ENCODE results near the gene LDAH.

LDAH gene

GRCh38 chr2:20693317-20693716 lies 129.6 kb downstream of the LDAH start:
- H3K4me1 Mint-ChIP-seq: no peaks in the 10 kb centered on the region
- no peaks in the 10 kb centered on the region for H3K27me3 Mint-ChIP-seq
- no peak for DNase-seq
- H3K27ac Mint-ChIP-seq: no peak overlapping the region
- H3K36me3 Mint-ChIP-seq: peaks cover 18% of the 10 kb centered on the region
- CTCF ChIA-PET: no interaction called here
- H3K9me3 Mint-ChIP-seq: no peaks in the 10 kb centered on the region
- H3K4me3 Mint-ChIP-seq: no peak overlapping the region

GRCh38 chr2:20692081-20692480 lies 130.8 kb downstream of the LDAH start:
- Mint-ChIP-seq H3K36me3 (peaks cover 24% of the 10 kb centered on the region), H3K9me3 (no peaks in the 10 kb centered on the region), H3K27me3 (no peaks in the 10 kb centered on the region), H3K27ac (no peak overlapping the region), H3K4me3 (no peak overlapping the region), H3K4me1 (no peaks in the 10 kb centered on the region)
- CTCF ChIA-PET: interaction anchor here (0.6 kb wide), 1 partner anchor 92 kb away, joined by 3 read pairs; no protein-coding TSS in a partner anchor
- no peak for DNase-seq

- CTCF ChIA-PET: no interaction called here
- no peak overlapping the region for H3K27ac Mint-ChIP-seq
- peaks cover 32% of the 10 kb centered on the region for H3K36me3 Mint-ChIP-seq
- H3K4me3 Mint-ChIP-seq: no peak overlapping the region
- no peaks in the 10 kb centered on the region for H3K27me3 Mint-ChIP-seq
- no peak for DNase-seq
- no peaks in the 10 kb centered on the region for H3K4me1 Mint-ChIP-seq
- H3K9me3 Mint-ChIP-seq: no peaks in the 10 kb centered on the region
These were observed 131.7 kb downstream of the LDAH start for GRCh38 chr2:20691076-20691734.

- H3K4me3 Mint-ChIP-seq: no peak overlapping the region
- CTCF ChIA-PET: no interaction called here
- H3K9me3 Mint-ChIP-seq: no peaks in the 10 kb centered on the region
- H3K27ac Mint-ChIP-seq: no peak overlapping the region
- H3K27me3 Mint-ChIP-seq: no peaks in the 10 kb centered on the region
- no peaks in the 10 kb centered on the region for H3K4me1 Mint-ChIP-seq
- DNase-seq: no peak
- peaks cover 42% of the 10 kb centered on the region for H3K36me3 Mint-ChIP-seq
These were observed 133.3 kb downstream of the LDAH start for GRCh38 chr2:20689428-20690264.

GRCh38 chr2:20687260-20687832 lies 135.6 kb downstream of the LDAH start:
- Mint-ChIP-seq H3K27ac (peak overlapping the region; percentile 35), H3K9me3 (no peaks in the 10 kb centered on the region), H3K4me3 (no peak overlapping the region), H3K4me1 (peaks cover 4% of the 10 kb centered on the region), H3K27me3 (no peaks in the 10 kb centered on the region), H3K36me3 (peaks cover 48% of the 10 kb centered on the region)
- CTCF ChIA-PET: no interaction called here
- DNase-seq: no peak

- peaks cover 47% of the 10 kb centered on the region for H3K36me3 Mint-ChIP-seq
- H3K9me3 Mint-ChIP-seq: no peaks in the 10 kb centered on the region
- CTCF ChIA-PET: interaction anchor here (2.3 kb wide), 1 partner anchor 23 kb away, joined by 7 read pairs; no protein-coding TSS in a partner anchor
- no peaks in the 10 kb centered on the region for H3K27me3 Mint-ChIP-seq
- DNase-seq: no peak
- H3K27ac Mint-ChIP-seq: no peak overlapping the region
- no peak overlapping the region for H3K4me3 Mint-ChIP-seq
- H3K4me1 Mint-ChIP-seq: peaks cover 9% of the 10 kb centered on the region
These were observed 138.3 kb downstream of the LDAH start for GRCh38 chr2:20684581-20685063.

- Mint-ChIP-seq H3K4me1 (peaks cover 9% of the 10 kb centered on the region), H3K9me3 (no peaks in the 10 kb centered on the region), H3K27me3 (no peaks in the 10 kb centered on the region), H3K27ac (peak overlapping the region; percentile 46), H3K36me3 (peaks cover 31% of the 10 kb centered on the region), H3K4me3 (no peak overlapping the region)
- DNase-seq: no peak
- CTCF ChIA-PET: interaction anchor here (1.3 to 1.6 kb wide), 3 partner anchors 21 to 281 kb away, joined by 5 to 8 read pairs (median 6); no protein-coding TSS in a partner anchor
These were observed 140.6 kb downstream of the LDAH start for GRCh38 chr2:20682167-20682920.

- no peak for DNase-seq
- Mint-ChIP-seq H3K36me3 (peaks cover 21% of the 10 kb centered on the region), H3K27me3 (no peaks in the 10 kb centered on the region), H3K4me3 (no peak overlapping the region), H3K4me1 (peaks cover 9% of the 10 kb centered on the region), H3K9me3 (no peaks in the 10 kb centered on the region), H3K27ac (peak overlapping the region; percentile 4)
- CTCF ChIA-PET: interaction anchor here (1.5 kb wide), 1 partner anchor 283 kb away, joined by 6 read pairs; no protein-coding TSS in a partner anchor
These were observed 142.0 kb downstream of the LDAH start for GRCh38 chr2:20680744-20681375.

GRCh38 chr2:20678780-20679179 lies 144.1 kb downstream of the LDAH start:
- H3K36me3 Mint-ChIP-seq: peaks cover 7% of the 10 kb centered on the region
- no peak overlapping the region for H3K27ac Mint-ChIP-seq
- peaks cover 9% of the 10 kb centered on the region for H3K4me1 Mint-ChIP-seq
- CTCF ChIA-PET: interaction anchor here (0.6 to 5.3 kb wide), 4 partner anchors 16 to 283 kb away, joined by 3 to 33 read pairs (median 6); partner anchors contain the start of gene HS1BP3
- H3K27me3 Mint-ChIP-seq: peaks cover 12% of the 10 kb centered on the region
- DNase-seq: no peak
- no peak overlapping the region for H3K4me3 Mint-ChIP-seq
- H3K9me3 Mint-ChIP-seq: no peaks in the 10 kb centered on the region

GRCh38 chr2:20678086-20678395 lies 144.9 kb downstream of the LDAH start:
- no peak for DNase-seq
- Mint-ChIP-seq H3K27ac (no peak overlapping the region), H3K27me3 (peaks cover 15% of the 10 kb centered on the region), H3K36me3 (peaks cover 7% of the 10 kb centered on the region), H3K4me1 (peaks cover 9% of the 10 kb centered on the region), H3K9me3 (no peaks in the 10 kb centered on the region), H3K4me3 (no peak overlapping the region)
- CTCF ChIA-PET: interaction anchor here (1.3 to 5.3 kb wide), 4 partner anchors 15 to 442 kb away, joined by 3 to 33 read pairs (median 6); no protein-coding TSS in a partner anchor

- peaks cover 7% of the 10 kb centered on the region for H3K36me3 Mint-ChIP-seq
- no peak for DNase-seq
- no peaks in the 10 kb centered on the region for H3K9me3 Mint-ChIP-seq
- CTCF ChIA-PET: interaction anchor here (0.6 to 5.3 kb wide), 5 partner anchors 14 to 554 kb away, joined by 3 to 33 read pairs (median 5); no protein-coding TSS in a partner anchor
- H3K27me3 Mint-ChIP-seq: peaks cover 19% of the 10 kb centered on the region
- H3K4me3 Mint-ChIP-seq: no peak overlapping the region
- H3K27ac Mint-ChIP-seq: no peak overlapping the region
- peaks cover 7% of the 10 kb centered on the region for H3K4me1 Mint-ChIP-seq
These were observed 145.4 kb downstream of the LDAH start for GRCh38 chr2:20677301-20678085.

- Mint-ChIP-seq H3K9me3 (no peaks in the 10 kb centered on the region), H3K4me3 (no peak overlapping the region), H3K4me1 (peaks cover under 1% of the 10 kb centered on the region), H3K36me3 (peaks cover 2% of the 10 kb centered on the region), H3K27ac (no peak overlapping the region), H3K27me3 (peaks cover 28% of the 10 kb centered on the region)
- CTCF ChIA-PET: interaction anchor here (0.7 to 5.3 kb wide), 5 partner anchors 16 to 443 kb away, joined by 3 to 33 read pairs (median 4); no protein-coding TSS in a partner anchor
- no peak for DNase-seq
These were observed 146.3 kb downstream of the LDAH start for GRCh38 chr2:20676353-20677215.
